ENCODE results near the gene WDR55.

DNA sequence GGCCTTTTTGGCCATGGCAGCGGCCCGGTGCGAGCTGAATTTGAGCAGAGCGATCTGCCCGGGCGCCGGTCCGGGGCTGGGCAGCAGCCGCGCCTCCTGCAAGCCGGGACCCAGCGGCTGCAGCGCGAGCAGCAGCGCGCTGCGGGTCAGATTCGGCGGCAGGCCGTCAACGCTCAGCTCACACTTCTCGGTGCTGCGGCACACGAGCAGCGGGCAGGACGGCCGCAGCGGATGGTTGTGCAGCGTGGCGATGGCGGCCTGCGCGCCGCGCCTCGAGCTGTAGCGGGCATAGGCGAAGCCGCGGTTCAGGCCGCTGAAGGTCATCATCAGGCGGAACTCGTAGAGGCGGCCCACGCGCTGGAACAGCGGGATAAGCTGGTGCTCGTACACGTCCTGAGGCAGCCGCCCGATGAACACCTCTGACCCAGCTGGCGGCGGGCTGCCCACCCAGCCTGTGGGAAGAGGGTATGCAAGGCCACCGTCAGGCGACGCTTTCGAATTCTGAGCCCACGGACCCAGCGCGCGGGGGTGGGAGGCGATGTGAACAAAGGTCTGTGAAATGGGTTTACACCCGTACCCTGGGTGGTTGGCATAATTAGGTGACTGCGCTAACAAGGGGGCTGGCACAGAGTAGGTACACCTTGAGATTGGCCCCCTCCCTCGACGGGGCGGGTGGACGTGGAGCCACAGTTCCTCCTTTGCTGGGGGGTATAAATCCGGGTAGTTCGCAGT, 7.9 kb downstream of the WDR55 start:
- TF ChIP-seq EP300 (IDR thresholded peaks at IDR 0.05) (no peak), POLR2A (IDR thresholded peaks at IDR 0.05) (no peak)

All from sigmoid colon (tissue), 4 donors.